CD4-positive, alpha-beta T cell treated with Interleukin-4 for 4 hours (primary cell): ENCODE results near the gene TUBB6.

Experiments
- DNase-seq: peaks from one replicate; pipeline ENCODE4 v3.0.0-alpha.2; 2020

The TUBB6 gene

DNA sequence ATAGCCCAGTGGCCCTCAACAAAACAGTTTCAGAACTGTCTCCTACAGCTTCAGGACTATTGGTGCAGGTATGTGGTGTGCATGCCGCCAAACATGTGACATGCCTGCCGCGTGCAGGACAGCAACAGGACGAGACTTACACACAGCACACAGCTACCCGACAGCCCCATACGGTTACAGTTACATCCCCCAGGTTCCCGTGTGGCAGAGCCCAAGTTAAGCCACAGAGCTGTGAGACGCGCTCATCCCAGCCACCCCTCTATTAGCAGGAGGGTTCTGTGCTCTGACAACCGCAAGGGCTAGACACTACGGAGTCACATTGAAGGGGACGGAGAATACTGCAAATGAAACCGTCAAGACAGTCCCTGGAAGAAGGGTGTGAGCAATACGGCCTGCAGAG is 16.4 kb upstream of the TUBB6 start:
- no peak for DNase-seq

DNA sequence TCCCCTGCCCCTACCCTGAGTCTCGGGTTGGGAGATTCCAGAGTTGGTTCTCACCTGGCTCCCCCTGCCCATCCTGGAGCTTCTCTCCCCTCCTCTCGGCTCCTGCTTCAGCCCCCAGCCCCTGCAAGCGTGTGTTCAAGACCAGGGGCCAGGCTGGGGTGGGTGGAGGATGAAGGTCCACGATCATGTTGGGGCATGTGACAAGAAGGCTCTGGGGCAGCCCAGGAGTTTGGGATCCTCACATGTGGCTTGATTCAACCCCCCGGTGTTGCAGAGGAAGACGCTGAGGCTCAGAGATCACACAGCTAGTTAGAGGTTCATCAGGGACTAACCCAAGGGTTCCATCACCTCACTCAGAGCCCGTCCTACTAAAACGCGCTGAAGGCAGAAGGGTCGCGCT is 14.2 kb upstream of the TUBB6 start:
- no peak for DNase-seq

DNA sequence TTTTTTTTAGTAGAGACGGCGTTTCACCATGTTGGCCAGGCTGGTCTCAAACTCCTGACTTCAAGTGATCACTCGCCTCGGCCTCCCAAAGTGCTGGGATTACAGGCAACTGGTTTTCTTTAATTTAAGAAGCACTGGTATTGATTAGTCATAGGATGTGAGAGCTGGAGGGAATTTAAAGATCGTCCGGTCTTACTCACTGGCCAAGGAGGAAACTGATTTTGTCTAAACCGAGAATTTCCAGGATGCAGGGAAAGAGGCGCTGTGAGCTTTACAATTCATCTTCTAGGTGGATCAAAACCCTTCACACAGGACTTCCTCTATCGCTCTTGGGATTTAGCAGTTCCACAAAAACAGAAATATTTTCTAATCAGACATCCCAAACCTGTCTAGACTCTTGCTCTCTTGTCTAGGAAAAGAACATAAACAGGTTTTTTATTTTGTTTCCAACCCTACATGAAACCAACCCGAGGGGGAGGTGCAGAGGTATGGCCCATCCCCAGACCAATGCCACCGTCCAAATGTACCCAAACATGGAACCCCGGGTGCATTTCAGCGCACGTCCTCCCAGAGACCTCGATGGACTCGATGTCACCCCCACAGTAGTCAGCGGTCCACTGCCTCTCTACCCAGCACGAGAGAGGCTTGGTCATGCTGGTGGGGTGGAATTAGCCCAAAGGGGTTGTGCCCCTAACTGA is 12.5 kb upstream of the TUBB6 start:
- DNase-seq, result no peak

DNA sequence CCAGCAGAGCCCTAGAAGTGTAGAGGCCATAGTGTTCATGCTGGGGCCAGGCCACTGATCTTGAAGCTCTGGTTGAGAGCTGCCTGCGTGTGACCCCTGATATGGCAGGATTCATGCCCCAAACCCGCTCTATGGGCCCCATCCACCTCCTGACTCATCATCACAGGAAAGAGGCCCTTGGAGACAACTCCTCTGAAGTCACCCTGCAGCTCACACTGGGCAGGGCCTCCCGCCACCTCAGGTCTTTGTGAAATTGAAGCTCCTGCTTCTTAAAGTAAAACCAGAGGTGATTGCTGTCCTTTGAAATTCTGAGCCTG is 12.0 kb upstream of the TUBB6 start:
- DNase-seq, result no peak

DNA sequence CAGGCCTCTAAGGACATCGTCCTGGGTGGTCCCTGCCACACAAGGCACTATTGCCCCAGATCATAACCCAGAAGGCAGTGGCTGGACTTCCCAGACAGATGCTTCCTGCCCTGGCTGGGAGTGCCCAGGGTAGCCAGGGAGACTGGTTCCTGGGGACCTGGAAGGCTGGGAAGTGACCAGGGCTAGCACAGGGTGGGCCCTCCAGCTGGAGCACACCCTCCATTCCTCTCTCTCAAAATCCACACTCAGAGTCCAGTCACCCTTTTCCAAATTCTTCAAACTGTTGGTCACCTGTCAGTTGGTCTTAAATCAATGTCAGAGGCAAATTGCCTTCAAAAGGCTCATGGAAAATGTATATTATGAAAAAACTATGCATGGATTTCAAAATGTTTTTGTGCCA is 11.6 kb upstream of the TUBB6 start:
- no peak for DNase-seq

DNA sequence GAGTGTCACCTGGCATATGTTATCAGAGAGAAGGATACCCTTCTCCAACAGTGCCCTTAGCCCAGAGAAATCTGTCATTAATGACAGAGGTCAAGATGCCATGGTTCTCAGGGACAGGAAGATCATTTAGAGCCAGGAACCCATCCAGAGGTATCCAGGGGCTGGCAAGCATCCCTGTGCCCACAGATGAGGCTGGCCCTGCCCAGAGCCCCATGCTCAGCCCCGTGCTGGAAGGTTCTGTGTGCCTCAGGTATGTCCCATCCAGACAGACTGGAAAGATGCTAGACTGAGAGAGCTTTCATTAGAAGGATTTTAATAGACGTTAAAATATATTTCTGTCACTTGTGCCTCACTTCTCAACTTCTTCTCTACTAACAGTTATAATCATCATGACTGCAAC is 8.2 kb upstream of the TUBB6 start:
- no peak for DNase-seq

DNA sequence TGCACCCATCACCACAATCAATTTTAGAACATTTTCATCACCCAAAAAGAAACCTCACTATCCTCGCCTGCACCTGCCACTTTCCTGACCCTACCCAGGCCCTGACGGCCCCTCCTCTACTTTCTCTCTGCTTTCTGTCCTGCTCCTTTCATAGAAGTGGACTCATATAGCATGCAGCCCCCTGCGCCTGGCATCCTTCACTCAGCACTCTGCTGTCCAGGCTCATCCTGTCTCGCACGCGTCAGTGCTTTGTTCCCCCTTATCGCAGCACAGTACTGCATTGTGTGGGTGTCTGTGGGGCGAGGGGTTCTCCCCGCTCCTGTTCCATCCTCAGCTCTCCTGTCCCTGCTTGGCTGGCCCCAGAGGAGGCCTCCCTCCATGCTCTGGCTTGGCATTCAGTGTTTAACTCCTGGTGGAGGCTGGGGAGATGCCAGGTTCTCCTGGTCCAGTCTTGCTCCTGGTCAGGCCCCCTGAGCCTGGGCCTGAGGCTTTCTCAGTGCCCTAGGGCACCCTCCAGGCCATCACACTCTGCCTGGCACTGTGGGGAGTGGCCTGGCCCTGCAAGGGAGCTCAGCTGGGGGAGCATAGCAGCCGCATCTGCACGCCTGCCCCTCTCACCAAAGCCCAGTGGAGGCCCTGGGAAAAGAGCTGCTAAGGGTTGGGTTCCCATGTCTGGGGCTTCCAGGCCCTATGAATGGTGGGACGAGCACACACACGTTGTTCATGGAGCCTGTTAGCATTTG is 6.6 kb upstream of the TUBB6 start:
- no peak for DNase-seq

DNA sequence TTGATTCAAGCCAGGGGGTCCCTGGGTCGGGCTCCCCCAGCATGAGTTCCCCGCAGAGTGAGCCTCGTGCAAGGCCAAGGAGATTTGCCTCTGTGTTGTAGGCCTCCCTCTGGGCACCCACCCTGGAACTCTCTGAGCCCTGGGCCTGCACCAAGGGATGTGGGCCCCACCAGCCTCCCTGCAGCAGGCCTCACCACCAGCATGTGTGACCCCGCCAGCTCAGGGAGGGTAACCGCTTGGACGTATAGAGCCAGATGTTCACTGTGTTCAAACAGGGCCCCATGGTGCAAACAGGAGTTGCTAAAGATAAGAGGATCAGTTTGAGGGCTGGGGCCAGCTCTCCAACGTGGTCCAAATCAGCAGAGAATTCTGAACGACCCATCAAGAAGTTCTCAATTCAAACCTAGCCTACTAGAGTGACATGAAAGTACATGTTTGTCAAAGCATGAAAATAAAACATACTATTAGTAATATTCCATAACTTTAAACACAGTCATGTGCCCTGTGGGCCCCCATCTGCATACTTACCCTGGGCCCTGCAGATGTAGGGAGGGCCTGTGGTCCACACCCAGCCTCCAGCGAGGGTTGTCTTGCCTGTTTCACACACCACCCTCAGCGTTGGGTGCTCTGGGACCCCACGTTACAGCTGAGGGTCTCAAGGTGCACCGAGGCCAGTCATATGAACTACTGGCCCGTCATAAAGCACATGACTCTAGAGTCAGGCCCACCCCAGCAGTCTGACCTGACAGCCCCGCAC is 5.5 kb upstream of the TUBB6 start:
- DNase-seq, result no peak

DNA sequence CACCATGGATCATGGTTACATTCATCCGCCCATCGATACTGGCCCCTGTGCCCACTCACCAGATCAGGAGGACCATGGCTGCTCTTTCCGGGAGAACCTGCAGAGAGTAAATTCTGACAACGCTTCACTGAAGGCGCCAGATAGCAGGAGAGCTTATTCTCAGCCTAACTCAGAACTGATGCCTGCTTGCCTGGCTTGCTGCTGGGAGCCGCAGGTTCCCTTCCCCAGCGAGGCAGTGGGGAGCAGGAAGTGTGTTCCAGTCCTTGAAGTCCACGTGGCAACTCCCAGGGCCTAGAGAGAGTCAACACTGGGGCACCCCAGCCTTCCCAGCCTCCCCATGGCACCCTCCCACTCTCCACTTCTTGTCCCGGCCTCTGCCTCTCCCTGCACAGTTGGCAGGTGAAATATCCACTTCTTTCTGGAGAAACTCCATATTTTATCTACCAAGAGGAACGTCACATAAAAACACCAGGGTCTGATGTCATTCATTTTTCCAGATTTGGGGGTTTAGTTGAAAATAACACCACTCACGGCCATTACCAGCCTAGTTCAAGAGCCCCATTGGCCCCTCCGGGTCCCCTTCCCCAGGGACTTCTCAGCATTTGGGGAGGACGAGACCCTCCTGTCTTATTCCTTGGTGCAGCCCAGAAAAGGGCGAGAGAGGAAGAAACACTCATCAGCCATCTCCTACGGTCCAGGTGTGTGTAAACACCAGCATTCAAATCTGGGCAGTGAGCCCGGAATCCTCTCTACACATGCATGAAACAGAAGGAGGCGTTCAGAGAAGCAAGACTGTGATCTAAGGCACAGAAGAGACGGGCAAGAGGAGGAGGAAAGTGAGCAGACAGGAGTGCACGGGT is 3.5 kb upstream of the TUBB6 start:
- DNase-seq, result no peak

DNA sequence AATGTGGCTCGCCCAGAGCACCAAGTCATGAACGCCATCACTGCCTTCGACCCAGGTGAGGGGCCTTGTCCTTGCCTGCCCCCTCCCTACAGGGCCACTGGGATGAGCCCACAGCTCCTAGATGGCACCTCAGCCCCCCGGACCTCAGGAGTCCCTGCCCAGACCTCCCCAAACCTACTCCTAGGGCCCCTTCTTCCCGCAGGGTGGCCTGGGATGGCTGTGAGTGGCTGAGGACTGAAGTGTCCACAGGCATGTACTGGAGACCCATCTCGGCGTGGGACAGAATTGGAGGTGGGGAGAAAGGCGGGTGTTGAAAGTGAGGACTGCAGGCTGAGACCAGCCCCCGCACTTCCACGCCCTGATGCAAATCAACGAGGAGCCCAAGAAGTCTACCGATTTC is 2.8 kb upstream of the TUBB6 start:
- DNase-seq, result no peak

DNA sequence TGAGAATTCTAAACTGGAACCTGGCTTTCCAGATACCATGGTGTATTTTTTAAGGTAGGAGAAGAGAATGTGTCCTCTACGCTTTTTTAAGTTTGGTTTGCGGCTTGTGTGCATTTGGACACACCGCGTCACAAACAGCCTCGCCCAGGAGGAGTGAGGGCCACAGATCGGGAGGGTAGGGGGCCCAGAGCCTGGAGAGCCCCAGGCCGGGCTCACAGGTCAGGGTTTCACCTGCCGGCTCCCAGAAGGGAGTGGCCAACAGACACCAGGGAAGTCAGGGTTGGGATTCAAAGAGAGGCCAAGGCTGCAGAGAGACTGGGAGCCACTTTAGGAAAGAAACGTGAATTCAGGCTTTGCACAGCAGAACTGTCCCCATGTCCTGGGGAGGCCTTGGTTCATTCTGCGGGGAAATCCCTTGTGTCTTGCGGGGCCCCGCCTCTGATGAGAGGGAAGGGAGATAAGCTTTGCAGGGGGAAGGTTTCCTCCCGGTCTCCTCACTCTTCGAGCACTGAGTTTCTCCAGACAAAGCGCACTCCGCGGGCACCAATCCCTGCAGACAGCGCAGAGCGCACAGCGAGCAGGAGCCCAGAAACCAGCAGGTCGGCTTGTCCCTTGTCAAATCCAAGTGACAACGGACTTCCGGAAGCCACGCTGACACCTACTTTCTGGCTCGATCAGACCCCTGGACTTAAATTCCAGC is 2.0 kb upstream of the TUBB6 start:
- no peak for DNase-seq

DNA sequence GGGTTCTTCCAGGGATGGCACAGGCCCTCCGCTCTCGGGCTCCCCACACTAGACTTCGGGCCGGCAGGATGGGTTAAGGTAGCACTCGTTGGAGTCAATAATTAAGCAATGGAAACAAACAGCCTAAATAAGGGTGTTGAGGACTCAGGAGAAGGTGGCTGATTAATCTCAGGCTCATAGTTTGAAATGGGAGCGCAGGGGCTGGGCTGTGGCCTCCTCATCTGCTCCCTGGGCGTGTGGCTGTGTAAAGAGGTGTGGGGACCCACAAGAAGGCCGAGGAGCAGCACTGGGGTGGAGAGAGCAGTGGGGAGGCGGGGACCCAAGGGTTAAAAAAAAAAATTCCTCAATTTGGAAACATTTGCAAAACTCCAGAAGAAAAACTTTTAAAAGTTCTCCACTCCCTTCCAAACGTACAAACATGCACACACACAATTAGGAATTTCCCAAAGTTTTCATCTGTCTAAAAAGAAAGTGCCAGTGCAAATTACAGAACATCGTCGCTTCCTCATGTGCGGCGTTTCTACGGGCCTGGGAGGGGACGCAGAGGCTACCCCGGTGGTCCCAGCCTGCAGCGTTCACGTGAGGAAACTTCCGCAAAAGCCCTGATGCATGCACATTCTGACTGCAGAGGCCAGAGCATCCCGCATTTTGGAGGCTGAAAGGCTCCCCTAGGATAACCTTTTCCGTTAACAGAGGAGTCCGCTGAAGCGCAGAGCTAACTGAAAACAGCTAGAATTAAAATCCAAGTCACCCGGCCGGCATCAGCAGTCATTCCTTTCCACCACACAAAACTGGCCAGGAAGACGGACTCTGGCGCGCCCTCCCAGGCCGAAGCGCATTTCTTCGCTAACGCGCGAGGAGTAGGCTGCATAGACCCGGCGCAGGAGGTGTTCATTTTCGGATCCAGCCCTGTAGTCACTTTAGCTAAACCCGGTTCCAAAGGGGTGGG is 1.0 kb upstream of the TUBB6 start:
- DNase-seq, result no peak

DNA sequence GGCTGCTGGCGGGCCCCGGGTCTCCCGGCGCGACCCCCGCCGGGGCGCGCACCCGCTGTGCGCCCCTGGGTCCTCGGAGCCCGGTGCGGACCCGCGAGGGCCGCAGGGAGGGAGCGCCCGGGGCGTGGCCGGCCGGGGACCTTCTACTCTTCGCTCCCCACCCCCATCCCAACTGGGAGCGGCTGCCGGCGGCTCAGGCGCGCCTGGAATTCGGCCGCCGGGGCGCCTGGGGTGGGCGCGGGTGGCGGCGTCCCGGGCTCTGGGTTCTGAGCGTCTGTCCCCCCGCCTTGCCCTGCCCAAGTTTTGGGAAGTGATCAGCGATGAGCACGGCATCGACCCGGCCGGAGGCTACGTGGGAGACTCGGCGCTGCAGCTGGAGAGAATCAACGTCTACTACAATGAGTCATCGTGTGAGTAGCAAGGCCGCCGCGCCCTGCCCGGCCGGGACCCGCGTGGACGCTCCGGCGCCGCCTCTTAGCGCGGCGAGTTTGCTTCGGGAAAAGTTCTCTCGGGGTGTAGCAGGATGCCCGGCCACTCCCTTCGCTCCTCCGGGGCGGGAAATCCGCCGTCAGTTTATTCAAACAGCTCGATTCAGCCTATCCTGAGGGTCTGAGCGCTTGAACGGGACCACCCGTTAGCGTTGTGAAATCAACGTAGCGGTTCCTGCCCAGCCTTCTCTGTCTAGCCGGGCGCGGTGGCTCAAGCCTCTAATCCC is 502 bp downstream of the TUBB6 start:
- DNase-seq, result peak; percentile 21

DNA sequence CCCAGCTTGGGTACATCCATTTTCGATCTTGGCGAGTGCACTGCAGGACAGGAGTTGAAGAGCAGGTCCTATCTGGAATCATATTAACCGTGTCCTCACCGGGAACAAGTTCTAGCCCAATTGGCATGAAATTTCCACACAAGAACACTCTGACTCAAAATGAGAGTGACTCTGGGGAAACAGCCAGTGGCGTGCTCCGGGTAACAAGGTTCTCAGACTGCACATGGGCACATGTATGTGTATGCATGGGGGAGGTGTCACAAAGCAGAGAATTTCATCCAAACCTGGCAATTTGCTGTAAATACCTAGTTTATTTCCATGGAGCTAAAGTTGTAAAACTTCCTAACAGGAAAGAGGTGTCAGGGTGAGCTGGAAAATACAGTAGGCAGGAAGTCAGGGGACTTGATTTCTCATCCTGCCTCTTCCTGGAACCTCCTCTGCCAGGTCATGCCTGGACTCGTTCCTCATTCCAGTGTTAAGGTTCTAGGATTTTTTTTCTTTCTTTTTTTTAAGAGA is 1.7 kb downstream of the TUBB6 start:
- DNase-seq, result no peak

DNA sequence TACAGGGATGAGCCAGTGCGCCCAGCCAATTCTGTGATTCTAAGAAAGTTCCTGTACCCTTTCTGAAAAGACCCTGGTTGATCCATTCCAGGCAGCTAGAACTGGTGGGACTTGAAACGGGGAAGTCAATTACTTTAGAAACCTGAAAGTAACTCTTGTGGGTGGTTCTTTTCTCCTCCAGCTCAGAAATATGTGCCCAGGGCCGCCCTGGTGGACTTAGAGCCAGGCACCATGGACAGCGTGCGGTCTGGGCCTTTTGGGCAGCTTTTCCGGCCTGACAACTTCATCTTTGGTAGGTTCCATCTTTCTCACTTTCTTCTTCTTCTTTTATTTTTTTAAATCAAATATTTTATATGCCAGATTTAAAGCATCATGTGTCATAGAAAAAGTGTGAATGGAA is 2.7 kb downstream of the TUBB6 start:
- DNase-seq, result no peak

DNA sequence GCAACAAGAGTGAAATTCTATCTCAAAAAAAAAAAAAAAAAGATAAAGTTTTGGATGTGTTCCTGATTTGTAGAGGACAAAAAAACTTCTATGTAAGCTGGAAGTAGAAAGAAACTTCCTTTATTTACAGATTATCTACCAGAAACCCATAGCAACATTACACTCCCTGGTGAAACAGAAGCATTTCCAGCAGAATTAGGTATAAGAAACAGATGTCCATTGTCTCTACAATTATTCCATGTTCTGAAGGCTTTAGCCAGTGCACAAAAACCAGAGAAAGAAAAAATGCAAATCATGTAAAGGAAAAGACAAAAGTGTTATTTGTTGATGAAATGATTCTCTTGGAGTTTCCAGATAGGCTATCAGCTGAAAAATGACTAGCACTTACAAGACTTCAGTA is 4.9 kb downstream of the TUBB6 start:
- no peak for DNase-seq

DNA sequence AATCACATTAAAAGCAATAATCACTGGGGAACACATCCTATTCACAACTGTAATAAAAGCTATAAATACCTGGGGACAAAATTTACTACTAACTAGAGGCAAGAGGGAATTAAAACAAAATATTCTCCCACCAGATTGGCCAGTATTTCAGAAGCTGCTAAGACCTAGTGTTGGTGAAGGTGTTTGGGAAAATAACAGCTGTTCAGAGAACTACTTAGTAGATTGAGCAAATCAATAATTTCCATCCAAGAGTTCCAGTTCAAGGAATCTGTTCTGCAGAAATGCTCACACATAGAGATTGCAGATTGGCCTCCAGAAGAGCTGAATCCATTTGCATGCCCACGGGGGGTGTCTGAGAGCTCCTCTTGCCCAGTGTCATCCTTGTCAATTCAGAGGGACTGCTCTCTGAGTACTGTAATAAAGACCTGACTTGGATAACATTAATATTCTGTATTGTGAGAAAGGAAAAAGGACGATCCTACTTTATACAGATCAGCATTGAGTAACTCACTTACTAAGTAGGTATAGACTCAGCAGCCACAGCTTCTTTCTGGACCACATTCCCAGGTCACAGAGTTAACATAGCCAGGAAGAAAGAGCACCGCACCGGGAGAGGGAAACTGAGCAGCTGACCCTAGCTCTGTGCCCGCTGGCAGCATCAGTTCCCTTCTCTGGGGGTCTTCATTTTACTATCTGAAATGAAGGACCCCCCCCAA is 5.6 kb downstream of the TUBB6 start:
- DNase-seq, result no peak

DNA sequence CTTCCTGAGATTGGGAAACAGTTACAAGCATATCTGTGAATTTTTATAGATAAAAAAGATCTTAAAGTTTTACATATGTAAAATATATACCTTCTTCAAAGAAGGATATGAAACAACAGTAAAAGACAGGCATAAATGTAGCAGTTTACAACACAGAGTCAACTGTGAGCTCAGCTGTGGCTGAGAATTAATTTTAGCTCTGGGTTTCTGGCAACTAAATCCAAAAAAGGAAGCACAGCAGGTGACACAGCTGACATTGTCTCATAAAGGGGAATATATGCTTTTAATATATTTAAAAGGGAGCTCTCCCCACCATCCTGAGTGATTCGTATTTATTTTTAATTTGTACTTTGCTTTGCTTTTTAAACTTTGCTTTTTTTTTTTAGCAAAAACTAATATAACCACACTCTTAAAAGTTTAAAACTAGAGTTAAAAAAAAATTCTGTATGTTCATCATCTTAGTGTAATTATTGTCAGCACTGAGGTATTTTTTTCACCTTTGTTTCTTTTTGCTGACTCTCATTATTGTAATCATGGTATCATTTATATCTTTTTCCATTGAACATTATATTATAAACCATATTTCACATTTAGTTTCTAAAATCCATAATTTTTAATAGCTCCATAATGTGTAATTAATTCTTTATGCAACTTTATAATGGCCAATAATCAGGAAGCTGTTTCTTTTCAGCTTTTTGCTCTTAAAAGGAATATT is 6.7 kb downstream of the TUBB6 start:
- DNase-seq, result no peak

DNA sequence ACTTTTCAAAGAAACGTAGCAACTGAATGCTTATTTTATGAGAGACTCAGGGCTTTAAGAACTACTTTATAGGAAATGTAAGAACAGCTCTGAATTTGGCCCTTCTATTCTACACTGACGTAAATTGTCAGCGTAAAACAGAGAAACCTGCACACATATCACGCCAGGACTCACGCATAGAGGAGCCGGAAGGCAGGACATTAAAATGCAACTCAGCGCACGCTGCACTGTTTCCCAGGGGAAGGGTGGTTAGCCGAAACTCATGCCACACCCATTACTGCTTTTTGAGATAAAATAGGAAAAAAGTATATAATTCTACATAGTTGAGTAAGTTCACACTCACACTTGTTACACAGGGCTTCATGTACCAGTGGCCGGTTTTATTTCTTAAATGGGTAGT is 7.4 kb downstream of the TUBB6 start:
- no peak for DNase-seq
